Endometrial microvascular endothelial cells (primary cell): ENCODE data around the gene ARL10. TPM values are rescaled to one million over a fixed set of nuclear protein-coding genes. Genes with fewer than 3 reads are reported as not detected.

Source experiments
- in situ Hi-C: cut with HindIII; loops from 2 replicates; pipeline ENCODE4 v1.10.0; 2017; ENCODE audit warnings: low sequenced_read_pairs, low pct_unique_long_range_greater_than_20kb; ENCODE audit errors: inconsistent ontology term
- total RNA-seq: library from RNA; depleted of rRNA; stranded (reverse); fragments of >200 nt; gene quantifications from one replicate; pipeline ENCODE4 v1.2.3, GENCODE V29; 2015; ENCODE audit errors: inconsistent ontology term

ARL10 gene, protein sequence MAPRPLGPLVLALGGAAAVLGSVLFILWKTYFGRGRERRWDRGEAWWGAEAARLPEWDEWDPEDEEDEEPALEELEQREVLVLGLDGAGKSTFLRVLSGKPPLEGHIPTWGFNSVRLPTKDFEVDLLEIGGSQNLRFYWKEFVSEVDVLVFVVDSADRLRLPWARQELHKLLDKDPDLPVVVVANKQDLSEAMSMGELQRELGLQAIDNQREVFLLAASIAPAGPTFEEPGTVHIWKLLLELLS
- total RNA-seq: 6.3 TPM

DNA sequence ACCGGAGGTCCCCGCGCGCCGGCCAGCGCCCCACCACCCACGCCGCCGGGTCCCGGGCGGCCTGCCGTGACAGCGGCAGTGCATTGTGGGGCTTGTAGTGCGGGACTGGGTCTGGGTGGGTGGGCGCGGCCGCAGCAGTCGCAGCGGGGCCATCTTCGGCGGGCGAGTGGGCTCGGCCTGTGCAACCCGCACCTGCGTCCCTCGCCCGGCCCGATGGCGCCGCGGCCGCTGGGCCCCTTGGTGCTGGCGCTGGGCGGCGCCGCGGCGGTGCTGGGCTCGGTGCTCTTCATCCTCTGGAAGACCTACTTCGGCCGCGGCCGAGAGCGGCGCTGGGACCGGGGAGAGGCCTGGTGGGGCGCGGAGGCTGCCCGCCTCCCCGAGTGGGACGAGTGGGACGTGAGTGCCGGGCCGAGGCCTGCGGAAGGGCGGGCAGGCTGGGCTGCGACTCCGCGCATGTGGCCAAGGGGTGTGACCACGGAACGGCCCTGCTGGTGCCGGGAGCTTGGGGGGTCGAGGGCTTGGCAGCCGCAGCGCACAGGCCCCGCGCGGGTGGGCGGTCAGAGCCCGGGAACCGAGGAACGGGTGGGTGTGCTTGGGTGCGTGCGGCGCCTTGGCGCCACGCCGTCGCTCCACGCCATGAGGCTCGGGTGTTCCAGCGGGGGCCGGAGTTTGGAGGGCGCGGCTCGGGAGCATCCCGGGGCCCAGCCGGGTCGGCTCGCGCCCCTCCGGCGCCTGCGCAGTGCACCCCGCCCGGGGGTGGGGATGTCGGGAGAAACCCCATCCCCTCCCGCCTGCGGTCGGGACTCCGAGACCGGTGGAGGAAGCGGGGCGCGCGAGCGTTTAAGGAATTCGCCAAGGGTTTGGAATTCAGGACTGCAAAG, at the start of gene ARL10:
ARL10 (plus strand) TSS at position 137 of the 881 bp plus-strand sequence; CDS start at position 214, 77 bp downstream.
- in situ Hi-C loops: no loop called here

- in situ Hi-C loops: no loop called here
Observed at GRCh38 chr5:176317534-176318374, 47.5 kb upstream of the ARL10 start.

- in situ Hi-C loops: no loop called here
Observed at GRCh38 chr5:176319827-176320554, 45.3 kb upstream of the ARL10 start.

DNA sequence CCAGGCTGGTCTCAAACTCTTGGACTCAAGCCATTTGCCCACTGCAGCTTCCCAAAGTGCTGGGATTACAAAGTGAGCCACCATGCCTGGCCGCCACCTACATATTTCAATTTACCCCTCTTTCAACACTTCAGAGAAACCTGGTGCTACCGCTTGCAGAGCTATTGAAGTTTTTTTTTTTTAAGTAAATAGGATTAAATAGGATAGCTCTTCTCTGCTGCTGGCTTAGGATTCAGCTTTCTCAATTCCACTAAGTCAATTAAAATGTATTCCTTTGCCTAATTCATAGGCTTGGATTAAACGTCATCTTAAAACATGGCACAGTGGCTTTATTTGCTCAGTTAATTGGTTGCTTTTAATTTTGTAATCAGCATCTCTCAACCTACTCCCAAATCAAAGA, 44.7 kb upstream of the ARL10 start:
- in situ Hi-C loops: no loop called here

DNA sequence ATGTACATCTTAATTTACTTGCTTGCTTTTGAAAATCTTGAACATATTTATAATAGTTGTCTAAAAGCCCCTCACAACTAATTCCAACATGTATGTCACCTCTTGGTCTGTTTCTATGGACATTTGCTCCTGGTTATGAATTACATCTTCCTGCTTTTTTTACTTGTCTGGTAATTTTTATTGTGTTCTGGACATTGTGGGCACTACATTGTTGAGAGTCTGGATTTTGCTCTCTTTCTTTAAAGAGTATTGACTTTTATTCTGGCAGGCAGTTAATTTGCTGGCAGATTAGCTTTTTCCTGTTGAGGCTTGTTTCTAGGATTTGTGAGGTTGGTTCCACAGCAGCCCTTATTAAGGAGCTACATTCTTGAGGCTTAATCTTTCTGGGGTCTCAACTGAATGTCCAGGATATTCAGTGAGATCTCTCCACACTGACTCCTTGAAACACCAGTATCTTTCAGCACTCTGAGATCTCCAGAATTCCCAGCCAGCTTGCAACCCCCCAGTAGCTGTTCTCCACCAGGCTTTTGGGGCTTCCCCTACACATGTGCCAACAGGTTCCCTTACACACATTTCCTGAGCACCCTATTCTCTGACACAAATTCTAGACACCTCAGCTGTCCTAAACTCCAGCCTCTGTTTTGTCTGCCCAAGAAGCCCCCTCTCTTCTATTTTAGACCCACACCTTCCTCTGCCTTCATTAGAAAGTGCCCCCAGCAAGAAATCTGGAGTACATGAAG, 31.1 kb upstream of the ARL10 start:
- in situ Hi-C loops: no loop called here

DNA sequence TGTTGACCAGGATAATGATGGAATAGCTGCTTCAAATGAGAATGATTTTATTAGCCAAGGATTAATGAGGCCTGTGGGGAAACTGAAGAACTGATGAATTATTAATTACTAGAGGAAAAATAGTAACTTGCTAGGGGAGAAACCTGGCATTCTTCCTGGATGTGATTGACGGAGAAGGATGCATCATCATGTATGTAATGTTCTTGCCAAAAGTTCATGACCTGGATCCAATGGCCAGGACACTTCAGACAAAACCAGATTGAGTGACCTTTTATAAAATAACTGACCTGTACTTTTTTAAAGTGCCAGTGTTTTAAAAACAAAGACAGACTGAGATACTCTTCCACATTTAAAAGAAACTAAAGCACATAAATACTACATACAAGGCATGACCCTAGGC, 27.4 kb upstream of the ARL10 start:
- in situ Hi-C loops: no loop called here

GRCh38 chr5:176339304-176339703, 26.0 kb upstream of the ARL10 start:
- in situ Hi-C loops: no loop called here

DNA sequence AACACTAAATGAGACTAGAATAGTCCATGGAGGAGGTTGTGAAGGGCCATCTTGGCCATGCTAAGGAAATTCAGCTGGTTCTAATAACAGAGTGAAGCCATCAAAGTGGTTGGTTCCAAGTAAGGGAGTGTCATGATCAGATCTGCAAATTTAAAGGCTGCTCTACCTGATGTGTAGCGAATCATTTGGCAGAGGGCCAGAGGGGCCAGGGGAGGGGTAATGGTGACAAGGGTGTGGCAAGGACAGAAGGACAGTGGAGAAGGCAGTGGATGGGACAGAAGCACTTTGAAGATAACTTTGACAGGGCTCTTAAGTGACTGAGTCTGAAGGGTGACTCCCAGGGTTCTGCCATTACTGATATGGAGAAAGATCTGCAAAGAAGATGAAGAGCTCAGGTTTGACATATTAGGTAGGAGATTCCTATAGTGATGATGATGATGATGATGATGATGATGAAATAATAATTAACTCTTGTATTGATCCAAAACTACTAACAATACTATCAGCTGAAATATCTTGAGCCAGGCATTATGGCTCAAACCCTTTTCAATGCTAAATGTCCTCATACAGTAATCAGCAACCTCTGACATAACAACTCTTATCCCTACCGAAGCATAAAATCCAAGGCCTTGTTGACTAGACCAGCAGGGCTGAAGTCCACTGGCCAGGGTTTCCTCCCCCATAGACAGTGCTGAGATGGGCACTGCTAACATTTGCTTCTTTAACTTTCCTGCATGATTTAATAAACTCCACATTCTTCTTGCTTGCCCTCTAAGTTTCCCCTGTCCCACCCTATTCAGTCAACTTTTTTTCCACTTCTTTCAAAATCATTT, 23.7 kb upstream of the ARL10 start:
- in situ Hi-C loops: no loop called here

- in situ Hi-C loops: no loop called here
Observed at GRCh38 chr5:176342158-176342483, 23.2 kb upstream of the ARL10 start.

- in situ Hi-C loops: no loop called here
Observed at GRCh38 chr5:176342766-176343458, 22.4 kb upstream of the ARL10 start.

DNA sequence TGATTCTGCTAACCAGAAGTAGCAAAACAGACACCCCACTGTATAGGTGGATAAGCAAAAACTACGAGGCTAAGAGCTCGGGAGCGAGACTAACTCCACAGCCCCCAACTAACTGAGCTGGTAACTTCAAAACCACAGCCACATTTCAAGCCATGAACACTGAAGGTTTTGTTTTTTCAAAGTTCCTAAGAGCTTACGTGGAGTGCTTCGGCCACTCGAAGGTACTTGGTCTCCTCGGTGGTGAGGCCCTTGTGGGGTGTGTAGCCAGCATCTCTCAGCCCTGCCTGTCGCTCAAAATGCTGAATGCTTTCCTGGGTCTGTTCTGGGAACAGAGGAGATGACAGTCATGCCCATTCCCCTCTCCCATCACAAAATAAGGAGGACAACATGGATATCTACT, 14.9 kb upstream of the ARL10 start:
- in situ Hi-C loops: no loop called here

DNA sequence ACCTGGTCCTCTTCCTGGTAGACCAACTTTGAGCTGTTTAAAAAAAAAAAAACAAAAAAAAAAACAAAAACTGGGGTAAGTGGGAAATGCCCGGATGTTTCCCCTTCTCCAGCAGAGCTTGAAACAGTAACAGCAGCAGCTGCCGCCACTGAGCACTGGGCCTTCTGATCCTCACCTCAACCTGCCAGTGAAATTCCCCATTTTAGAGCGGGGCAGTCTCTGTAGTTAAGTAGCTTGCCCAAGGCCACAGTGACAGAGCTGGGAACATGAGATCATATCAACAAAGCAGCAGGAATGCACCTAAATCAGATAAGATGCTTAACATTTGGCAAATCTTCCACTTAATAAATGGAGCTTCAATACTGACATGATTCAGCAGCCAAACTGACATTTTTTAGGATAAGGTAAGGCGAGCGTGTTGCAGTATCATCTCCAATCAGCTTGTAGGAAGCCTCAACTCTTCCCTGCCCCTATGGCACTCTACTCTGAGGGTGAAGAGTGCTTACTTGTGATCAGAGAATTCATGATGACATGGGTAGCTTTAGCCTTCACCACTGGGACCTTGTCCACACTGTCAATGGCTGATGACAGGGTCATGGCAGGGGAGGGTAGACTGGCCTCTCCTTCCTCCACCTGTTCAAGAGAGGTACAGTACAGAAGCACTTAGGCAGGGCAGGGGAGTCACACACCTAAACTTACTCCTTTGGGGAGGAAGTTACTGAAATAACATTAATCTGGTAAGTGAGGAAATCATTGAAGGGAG, 13.0 kb upstream of the ARL10 start:
- in situ Hi-C loops: no loop called here

DNA sequence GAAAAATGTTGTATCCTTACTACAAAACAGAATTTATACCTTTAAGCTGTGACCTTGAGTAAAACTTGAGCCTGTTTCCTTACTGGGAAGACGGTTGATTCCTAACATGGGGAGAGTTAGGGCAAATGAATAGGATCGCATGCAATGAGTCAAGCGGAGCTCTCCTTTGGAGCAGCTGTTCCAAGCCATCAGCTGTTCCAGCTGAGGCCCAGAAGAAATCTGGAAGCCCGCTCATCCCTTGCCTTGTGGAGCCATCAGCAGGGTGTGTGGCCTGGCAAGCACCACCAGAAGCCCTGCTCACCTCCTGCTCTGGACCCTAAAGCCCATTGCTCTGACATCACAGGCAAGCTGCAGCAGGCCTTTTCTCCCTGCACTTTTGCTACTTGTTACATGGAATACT, 11.8 kb upstream of the ARL10 start:
- in situ Hi-C loops: no loop called here

DNA sequence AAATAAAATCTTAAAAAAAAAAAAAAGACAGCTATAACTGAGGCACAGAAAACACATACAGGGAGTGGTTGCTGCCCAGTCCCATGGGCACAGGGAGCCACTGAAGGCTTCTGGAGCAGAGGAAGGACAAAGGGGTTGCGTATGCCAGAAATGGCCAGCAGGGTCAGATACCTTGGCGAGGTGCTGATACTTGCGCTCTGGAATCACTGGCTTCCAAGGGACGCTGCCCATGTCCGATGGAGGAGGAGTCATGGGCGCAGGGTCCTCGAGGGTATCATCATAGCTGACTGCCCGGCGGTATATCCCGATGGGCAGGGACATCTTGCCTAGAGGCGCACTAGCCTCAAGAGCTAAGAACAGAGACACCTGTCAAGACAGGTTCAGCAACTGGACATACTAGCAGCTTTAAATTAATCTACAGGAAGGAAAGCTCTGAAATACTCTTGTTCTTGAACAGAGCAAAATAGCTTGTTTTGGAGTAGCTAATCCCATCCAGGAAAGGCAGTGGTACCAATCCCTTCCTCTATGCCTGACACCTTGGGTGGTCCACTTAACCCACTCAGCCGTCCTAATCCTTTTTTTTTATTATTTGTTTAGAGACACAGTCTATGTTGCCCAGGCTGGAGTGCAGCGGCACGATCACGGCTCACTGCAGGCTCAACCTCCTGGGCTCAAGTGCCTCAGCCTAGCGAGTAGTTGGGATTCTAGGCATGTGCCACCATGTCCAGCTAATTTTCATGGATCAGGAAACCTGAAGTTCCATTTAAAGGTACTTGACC, 9.7 kb upstream of the ARL10 start:
- in situ Hi-C loops: no loop called here

- in situ Hi-C loops: no loop called here
Observed at GRCh38 chr5:176356179-176356566, 9.1 kb upstream of the ARL10 start.

DNA sequence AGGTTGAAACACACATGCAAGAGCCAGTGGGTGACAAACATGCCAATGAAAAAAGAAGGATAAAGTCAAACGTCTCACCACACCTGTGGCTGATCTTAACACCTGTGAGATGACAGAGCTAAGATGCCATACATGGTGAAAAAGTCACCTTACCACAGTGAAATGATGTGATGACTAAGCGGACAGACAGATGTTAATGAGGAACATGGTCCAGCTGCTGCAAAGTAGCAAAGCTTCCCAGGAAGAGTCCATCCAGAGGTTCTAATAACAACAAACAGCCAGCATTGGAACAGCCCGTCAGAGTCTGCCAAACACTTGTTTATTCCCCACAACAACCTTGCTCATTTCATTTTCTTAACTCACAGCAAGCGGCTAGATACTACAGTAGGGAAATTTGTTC, 5.6 kb upstream of the ARL10 start:
- in situ Hi-C loops: no loop called here
